Endodermal cell (in vitro differentiated cells): Measurements from ENCODE around the gene ACVR1B. TPM values are rescaled to one million over a fixed set of nuclear protein-coding genes. Genes with fewer than 3 reads are reported as not detected.

Source experiments
- DNase-seq: peaks from one replicate; pipeline ENCODE4 v3.0.0-alpha.2; 2017
- H3K27ac ChIP-seq: 2 replicates; pipeline ENCODE4 v1.5.1; 2013; ENCODE audit warnings: mild to moderate bottlenecking, low read depth, low read length, moderate library complexity
- H3K27me3 ChIP-seq: 2 replicates; pipeline ENCODE4 v1.6.1; 2013; ENCODE audit warnings: mild to moderate bottlenecking, low read length, moderate library complexity; ENCODE audit not compliant: insufficient read depth, control insufficient read depth, poor library complexity, severe bottlenecking
- H3K36me3 ChIP-seq: 2 replicates; pipeline ENCODE4 v1.7.0; 2013; ENCODE audit warnings: mild to moderate bottlenecking, low read length, moderate library complexity; ENCODE audit not compliant: control insufficient read depth, insufficient read depth
- H3K4me1 ChIP-seq: one replicate; pipeline ENCODE4 v1.7.0; 2013; ENCODE audit warnings: low read length; ENCODE audit not compliant: control insufficient read depth, insufficient read depth
- H3K4me3 ChIP-seq: 2 replicates; pipeline ENCODE4 v1.5.1; 2013; ENCODE audit warnings: mild to moderate bottlenecking, low read length, moderate library complexity
- H3K9ac ChIP-seq: 2 replicates; pipeline ENCODE4 v1.6.1; 2013; ENCODE audit warnings: mild to moderate bottlenecking, low read length, moderate library complexity; ENCODE audit not compliant: poor library complexity, severe bottlenecking; ENCODE audit errors: extremely low read depth
- H3K9me3 ChIP-seq: 2 replicates; pipeline ENCODE4 v1.6.1; 2013; ENCODE audit warnings: mild to moderate bottlenecking, low read length, moderate library complexity; ENCODE audit not compliant: control insufficient read depth
- H3K27ac Mint-ChIP-seq: 2 replicates; pipeline ENCODE4 v1.8.0; 2020; ENCODE audit warnings: mixed read lengths
- H3K27me3 Mint-ChIP-seq: 2 replicates; pipeline ENCODE4 v1.8.0; 2021; ENCODE audit warnings: mild to moderate bottlenecking, mixed read lengths; ENCODE audit not compliant: insufficient read depth
- H3K36me3 Mint-ChIP-seq: 2 replicates; pipeline ENCODE4 v1.8.0; 2020; ENCODE audit warnings: low read depth, mixed read lengths
- H3K4me1 Mint-ChIP-seq: 2 replicates; pipeline ENCODE4 v1.8.0; 2020; ENCODE audit warnings: mixed read lengths
- H3K4me3 Mint-ChIP-seq: 2 replicates; pipeline ENCODE4 v1.8.0; 2020; ENCODE audit warnings: mild to moderate bottlenecking, moderate library complexity, mixed read lengths
- H3K9me3 Mint-ChIP-seq: 2 replicates; pipeline ENCODE4 v1.8.0; 2020; ENCODE audit warnings: mild to moderate bottlenecking, mixed read lengths
- CTCF ChIP-seq: fragments of 200-600 bp; sonication (generic); conservative IDR thresholded peaks from 2 replicates; pipeline ENCODE4 v1.5.0; 2021; ENCODE audit warnings: antibody characterized with exemption, mild to moderate bottlenecking
- WGBS, 2 experiments: methylation state at CpG; one replicate each; pipeline versions ENCODE4 v1.1.5 to v1.1.7; 2013; ENCODE audit warnings: missing lambda C conversion rate in 2 of 2, mixed read lengths in 1 of 2; ENCODE audit not compliant: insufficient coverage in 1 of 2, insufficient read length in 1 of 2; 5-methylcytosine and 5-hydroxymethylcytosine counted together
- total RNA-seq, 2 donors: library from RNA; stranded (reverse); fragmentation: NEBNext Ultra II Directional in 1 of 2; extraction: Animal tissue kit (Norgen Biotek cat#: 25700) in 1 of 2; gene quantifications; 2 replicates in 1 of 2; 3 replicates in 1 of 2; pipeline ENCODE4 v1.2.1, GENCODE V29; 2021

ACVR1B gene
- total RNA-seq, 2 donors from 2014 or later, result 48.6 to 59.3 TPM

GRCh38 chr12:51973560-51973959 lies 22.1 kb downstream of the ACVR1B start:
- H3K27ac Mint-ChIP-seq, result peak overlapping the region; percentile 46
- Histone ChIP-seq H3K4me3 (peak overlapping the region; percentile 13), H3K9me3 (no peaks in the 10 kb centered on the region), H3K27ac (no peak overlapping the region), H3K36me3 (peaks cover 47% of the 10 kb centered on the region), H3K9ac (no peak overlapping the region), H3K4me1 (peaks cover 39% of the 10 kb centered on the region), H3K27me3 (no peaks in the 10 kb centered on the region)
- no peak for DNase-seq
- H3K4me3 Mint-ChIP-seq, result peak overlapping the region; percentile 19
- H3K36me3 Mint-ChIP-seq, result peaks cover 33% of the 10 kb centered on the region
- 80 to 90% methylated on average over 1 to 4 of the region's 4 CpGs for WGBS, 2 experiments
- H3K4me1 Mint-ChIP-seq, result peaks cover 62% of the 10 kb centered on the region
- TF ChIP-seq CTCF, result no peak
- no peaks in the 10 kb centered on the region for H3K27me3 Mint-ChIP-seq
- H3K9me3 Mint-ChIP-seq, result no peaks in the 10 kb centered on the region

GRCh38 chr12:51974646-51975045 lies 23.1 kb downstream of the ACVR1B start:
- peak overlapping the region; percentile 13 for H3K4me3 ChIP-seq
- peaks cover 62% of the 10 kb centered on the region for H3K4me1 Mint-ChIP-seq
- no peaks in the 10 kb centered on the region for H3K27me3 Mint-ChIP-seq
- H3K27ac ChIP-seq, result no peak overlapping the region
- 44 to 64% methylated on average over 2 of the region's 2 CpGs for WGBS, 2 experiments
- H3K9ac ChIP-seq, result no peak overlapping the region
- no peak for TF ChIP-seq CTCF
- peaks cover 39% of the 10 kb centered on the region for H3K4me1 ChIP-seq
- no peaks in the 10 kb centered on the region for H3K9me3 ChIP-seq
- H3K36me3 ChIP-seq, result peaks cover 42% of the 10 kb centered on the region
- H3K36me3 Mint-ChIP-seq, result peaks cover 41% of the 10 kb centered on the region
- peak overlapping the region; percentile 2 for H3K27ac Mint-ChIP-seq
- DNase-seq, result no peak
- peak overlapping the region; percentile 19 for H3K4me3 Mint-ChIP-seq
- no peaks in the 10 kb centered on the region for H3K27me3 ChIP-seq
- no peaks in the 10 kb centered on the region for H3K9me3 Mint-ChIP-seq

GRCh38 chr12:51975196-51975595 lies 23.7 kb downstream of the ACVR1B start:
- no peak for DNase-seq
- Histone ChIP-seq H3K27ac (no peak overlapping the region), H3K4me3 (peak overlapping the region; percentile 13), H3K36me3 (peaks cover 39% of the 10 kb centered on the region), H3K27me3 (no peaks in the 10 kb centered on the region), H3K4me1 (peaks cover 39% of the 10 kb centered on the region), H3K9ac (no peak overlapping the region), H3K9me3 (no peaks in the 10 kb centered on the region)
- Mint-ChIP-seq H3K27me3 (no peaks in the 10 kb centered on the region), H3K9me3 (no peaks in the 10 kb centered on the region), H3K4me3 (no peak overlapping the region), H3K4me1 (peaks cover 63% of the 10 kb centered on the region), H3K27ac (no peak overlapping the region), H3K36me3 (peaks cover 43% of the 10 kb centered on the region)
- 94 to 95% methylated on average over 8 of the region's 8 CpGs for WGBS, 2 experiments
- TF ChIP-seq CTCF, result no peak
